C4-2B (cell line): ENCODE measurements around the gene SNAP47.
A peak's percentile ranks its signal among the peaks of the same experiment; 100 is the strongest.

Experiments
- H3K27ac ChIP-seq: fragments of 450-650 bp; 2 replicates; pipeline ENCODE4 v1.5.1; 2017
- CTCF ChIP-seq: fragments of 450-650 bp; conservative IDR thresholded peaks from 2 replicates; pipeline ENCODE4 v1.5.1; 2017; ENCODE audit warnings: mild to moderate bottlenecking
- ZFX ChIP-seq: fragments of 450-650 bp; IDR thresholded peaks from 2 replicates; pipeline ENCODE4 v1.6.1; 2017

SNAP47 gene

GRCh38 chr1:227729144-227729880 lies 5.9 kb upstream of the SNAP47 start:
- H3K27ac ChIP-seq = peak overlapping the region; percentile 87
- TF ChIP-seq ZFX (no peak), CTCF (no peak)

GRCh38 chr1:227729881-227730629 lies 5.2 kb upstream of the SNAP47 start:
- H3K27ac ChIP-seq = peak overlapping the region; percentile 87
- TF ChIP-seq CTCF (no peak; the same call in 1 of the 2 replicates), ZFX (no peak)

- H3K27ac ChIP-seq = no peak overlapping the region
- TF ChIP-seq CTCF (no peak; the same call in 1 of the 2 replicates), ZFX (no peak)
These were observed 4.5 kb upstream of the SNAP47 start for GRCh38 chr1:227730630-227731151.

- TF ChIP-seq CTCF (no peak), ZFX (no peak)
- no peak overlapping the region for H3K27ac ChIP-seq
These were observed 4.0 kb upstream of the SNAP47 start for GRCh38 chr1:227731241-227731677.

- TF ChIP-seq ZFX (no peak), CTCF (no peak)
- H3K27ac ChIP-seq = no peak overlapping the region
These were observed 3.3 kb upstream of the SNAP47 start for GRCh38 chr1:227731696-227732585.

- TF ChIP-seq ZFX = no peak
- no peak for TF ChIP-seq CTCF
- H3K27ac ChIP-seq = no peak overlapping the region
These were observed 2.5 kb upstream of the SNAP47 start for GRCh38 chr1:227732586-227733308.
